Effector memory CD4-positive, alpha-beta T cell (primary cell): ENCODE measurements around the gene SCAP.
A peak's percentile ranks its signal among the peaks of the same experiment; 100 is the strongest.

Experiments
- DNase-seq, 3 donors: peaks; one replicate each; pipeline ENCODE4 v3.0.0-alpha.2; 2020
- H3K27ac ChIP-seq: 2 replicates; pipeline ENCODE4 v1.7.0; 2013; ENCODE audit warnings: mild to moderate bottlenecking, low read length, moderate library complexity; ENCODE audit not compliant: insufficient read depth, poor library complexity, severe bottlenecking
- H3K27me3 ChIP-seq: replicated peaks from 2 replicates; pipeline ENCODE4 v1.7.0; 2013; ENCODE audit warnings: mild to moderate bottlenecking, low read length; ENCODE audit not compliant: insufficient read depth, control insufficient read depth, poor library complexity, severe bottlenecking
- H3K36me3 ChIP-seq: 2 replicates; pipeline ENCODE4 v1.7.0; 2013; ENCODE audit warnings: mild to moderate bottlenecking, low read length, moderate library complexity; ENCODE audit not compliant: control insufficient read depth, insufficient read depth
- H3K4me1 ChIP-seq: 2 replicates; pipeline ENCODE4 v1.7.0; 2013; ENCODE audit warnings: low read length, mild to moderate bottlenecking; ENCODE audit not compliant: control insufficient read depth, insufficient read depth, poor library complexity, severe bottlenecking
- H3K4me3 ChIP-seq: 2 replicates; pipeline ENCODE4 v1.7.0; 2013; ENCODE audit warnings: low read length, low read depth, mild to moderate bottlenecking; ENCODE audit not compliant: insufficient read depth, poor library complexity, severe bottlenecking
- H3K9me3 ChIP-seq: 2 replicates; pipeline ENCODE4 v1.7.0; 2013; ENCODE audit warnings: mild to moderate bottlenecking, low read length, moderate library complexity; ENCODE audit not compliant: control insufficient read depth

The SCAP gene

DNA sequence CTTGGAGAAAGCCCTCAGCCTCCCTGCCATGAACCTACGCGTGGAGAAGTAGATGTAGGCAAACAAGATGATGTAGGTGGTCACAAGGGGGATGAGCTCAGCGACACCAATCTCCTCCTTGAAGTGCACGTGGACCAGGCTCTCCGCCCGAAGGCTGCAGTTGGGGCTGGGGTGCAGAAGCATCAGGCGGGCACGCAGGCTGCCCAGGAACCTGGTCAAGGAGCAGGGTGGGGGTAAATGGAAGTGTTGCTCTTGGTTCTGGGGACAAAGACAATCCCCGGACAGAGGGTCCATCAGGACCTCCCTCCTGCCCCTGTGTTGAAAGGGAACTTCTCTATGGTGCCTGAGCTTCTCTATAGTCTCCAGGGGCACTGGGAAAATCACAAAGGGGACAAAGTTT is 49.8 kb downstream of the SCAP start:
- Histone ChIP-seq H3K27ac (no peak overlapping the region), H3K27me3 (no peaks in the 10 kb centered on the region), H3K36me3 (peaks cover 35% of the 10 kb centered on the region), H3K4me3 (no peak overlapping the region), H3K9me3 (no peaks in the 10 kb centered on the region), H3K4me1 (peaks cover 7% of the 10 kb centered on the region)
- DNase-seq = no peak

GRCh38 chr3:47425383-47425778 is 50.4 kb downstream of the SCAP start:
- no peak overlapping the region for H3K4me3 ChIP-seq
- no peaks in the 10 kb centered on the region for H3K9me3 ChIP-seq
- peaks cover 37% of the 10 kb centered on the region for H3K36me3 ChIP-seq
- no peak for DNase-seq
- H3K4me1 ChIP-seq = peaks cover 11% of the 10 kb centered on the region
- H3K27ac ChIP-seq = no peak overlapping the region
- H3K27me3 ChIP-seq = no peaks in the 10 kb centered on the region

DNA sequence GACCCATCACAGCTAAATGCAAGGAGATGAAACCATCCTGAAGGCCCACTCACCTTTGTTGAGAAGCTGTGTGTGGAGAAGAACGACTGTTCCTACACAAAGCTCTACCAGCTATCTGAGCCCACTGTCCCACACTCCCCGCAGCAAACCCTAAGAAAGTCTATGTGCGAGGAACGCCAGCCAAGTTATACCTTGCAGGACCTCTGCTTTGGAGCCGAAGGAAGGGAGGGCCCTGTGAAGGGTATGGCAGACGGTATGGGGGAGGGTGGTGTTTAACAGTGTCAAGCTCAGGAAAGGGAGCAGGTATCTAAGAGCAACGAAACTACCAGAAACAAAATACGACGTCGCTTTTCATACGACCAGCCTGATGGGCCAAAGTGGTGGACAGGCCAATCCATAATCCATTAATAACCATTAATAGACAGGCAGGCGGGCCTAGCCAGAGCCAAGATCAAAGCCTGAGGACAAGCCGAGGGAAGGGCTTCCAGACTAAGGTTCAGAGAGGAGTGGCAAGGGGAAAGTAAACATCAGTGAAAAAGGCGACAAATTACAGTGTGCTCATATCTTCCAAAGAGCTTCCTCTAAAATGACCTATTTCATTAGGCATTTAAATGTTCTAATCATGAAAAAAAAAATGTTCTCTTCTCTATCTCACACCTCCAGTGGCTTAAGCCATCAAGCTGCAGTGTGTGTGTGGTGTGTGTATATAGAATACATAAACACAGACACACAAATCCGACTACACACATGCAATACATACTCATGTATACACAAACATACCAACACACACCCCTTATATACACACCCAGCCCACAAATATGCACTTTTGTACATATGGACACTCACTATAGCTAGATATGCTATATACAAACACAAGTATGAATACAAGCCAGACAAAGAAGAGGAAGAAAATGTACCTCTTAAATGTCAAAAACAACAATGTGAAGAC is 51.0 kb downstream of the SCAP start:
- DNase-seq = no peak
- no peaks in the 10 kb centered on the region for H3K9me3 ChIP-seq
- no peaks in the 10 kb centered on the region for H3K27me3 ChIP-seq
- H3K4me3 ChIP-seq = no peak overlapping the region
- H3K36me3 ChIP-seq = peaks cover 44% of the 10 kb centered on the region
- no peak overlapping the region for H3K27ac ChIP-seq
- H3K4me1 ChIP-seq = peaks cover 11% of the 10 kb centered on the region

DNA sequence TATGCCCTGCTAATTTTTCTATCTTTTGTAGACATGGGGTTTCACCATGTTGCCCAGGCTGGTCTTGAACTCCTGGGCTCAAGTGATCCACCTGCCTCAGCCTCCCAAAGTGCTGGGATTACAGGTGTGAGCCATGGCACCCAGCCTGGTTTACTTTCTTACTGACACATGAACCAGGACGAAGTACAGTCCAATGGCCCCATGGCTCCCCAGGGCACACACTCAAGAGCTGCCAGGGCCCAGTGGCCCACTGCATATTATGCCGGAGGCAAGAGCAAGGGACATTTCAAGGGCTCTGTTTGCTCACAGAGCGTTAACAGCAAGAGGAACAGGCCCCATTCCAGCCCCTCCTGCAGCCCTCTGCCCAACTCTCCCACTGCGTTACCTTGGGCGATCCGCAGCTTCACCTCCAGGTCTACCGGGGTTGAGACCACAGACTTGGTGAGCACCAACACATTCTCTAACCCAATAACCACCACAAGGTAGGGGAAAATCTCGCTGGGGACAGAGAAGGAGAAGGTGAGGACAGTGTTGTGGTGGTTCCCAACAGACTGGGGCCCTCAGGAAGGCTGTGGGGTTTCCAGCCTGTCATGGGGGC is 52.1 kb downstream of the SCAP start:
- no peak for DNase-seq
- peaks cover 11% of the 10 kb centered on the region for H3K4me1 ChIP-seq
- H3K36me3 ChIP-seq = peaks cover 54% of the 10 kb centered on the region

DNA sequence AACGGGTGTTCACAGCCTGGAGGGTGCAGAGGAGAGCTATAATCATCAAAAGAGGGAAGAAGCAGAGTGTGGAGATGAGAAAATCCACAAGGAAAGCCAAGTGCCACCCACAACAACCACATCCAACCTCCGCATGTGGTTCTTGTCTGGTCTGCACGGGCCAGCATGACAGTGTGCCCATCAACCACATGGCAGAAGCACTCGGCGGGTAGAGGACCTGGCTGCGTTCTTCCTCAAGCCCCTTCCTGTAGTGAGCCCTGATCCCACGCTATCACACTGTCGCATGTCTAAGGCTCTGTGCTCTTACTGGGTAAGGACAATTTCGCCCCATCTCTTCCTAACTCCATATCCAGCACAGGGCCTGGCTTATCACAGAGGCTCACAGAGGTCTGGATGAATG is 53.0 kb downstream of the SCAP start:
- H3K4me3 ChIP-seq = no peak overlapping the region
- H3K4me1 ChIP-seq = peaks cover 11% of the 10 kb centered on the region
- no peaks in the 10 kb centered on the region for H3K27me3 ChIP-seq
- peaks cover 49% of the 10 kb centered on the region for H3K36me3 ChIP-seq
- no peak overlapping the region for H3K27ac ChIP-seq
- no peak for DNase-seq
- no peaks in the 10 kb centered on the region for H3K9me3 ChIP-seq

More for the DNA sequence above, 52.1 kb downstream of the SCAP start:
- no peaks in the 10 kb centered on the region for H3K9me3 ChIP-seq
- no peak overlapping the region for H3K4me3 ChIP-seq
- no peaks in the 10 kb centered on the region for H3K27me3 ChIP-seq
- H3K27ac ChIP-seq = no peak overlapping the region

DNA sequence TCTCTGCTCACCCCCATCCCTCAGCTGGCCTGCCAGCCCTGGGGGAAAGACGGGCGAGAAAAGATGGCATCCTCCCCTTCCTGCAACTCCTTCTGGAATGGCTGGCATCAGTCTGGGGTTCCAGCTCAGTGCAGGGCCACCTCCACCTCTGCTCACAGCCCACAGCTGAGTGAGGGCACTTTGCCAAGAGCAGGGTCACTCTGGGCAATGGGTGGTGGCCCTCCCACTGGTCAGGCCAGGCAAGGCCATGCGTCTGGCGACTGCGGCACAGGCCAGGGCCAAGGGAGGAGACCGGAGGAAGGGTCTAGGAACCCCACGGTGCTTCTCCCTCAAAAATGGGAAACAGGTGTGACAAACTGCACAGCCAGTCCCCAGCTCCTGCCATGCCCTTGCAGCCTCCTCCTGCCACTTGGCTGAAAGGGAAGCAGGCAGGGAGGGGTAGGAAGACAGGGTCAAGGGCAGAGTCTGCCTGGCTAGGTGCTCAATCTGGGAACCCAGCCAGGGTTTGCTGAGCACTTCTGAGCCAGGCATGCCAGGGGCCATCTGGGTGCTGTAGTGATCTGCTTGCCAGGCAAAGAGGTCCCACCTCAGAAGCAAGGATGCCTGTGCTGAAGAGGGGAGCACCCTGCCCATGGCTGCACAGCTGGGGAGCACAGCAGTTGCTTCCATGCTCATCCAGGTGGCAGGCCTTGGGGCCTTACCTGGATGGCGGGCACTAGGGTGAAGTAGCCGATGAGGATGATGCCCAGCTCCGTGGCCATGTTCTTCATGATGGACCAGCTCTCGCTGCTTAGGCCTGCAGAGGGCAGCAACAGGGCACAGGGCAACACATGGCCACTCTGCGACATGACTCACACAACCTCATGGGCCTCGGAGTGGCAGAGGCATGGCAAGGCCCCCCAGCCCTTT is 53.7 kb downstream of the SCAP start:
- Histone ChIP-seq H3K4me1 (peaks cover 11% of the 10 kb centered on the region), H3K36me3 (peaks cover 49% of the 10 kb centered on the region), H3K27me3 (no peaks in the 10 kb centered on the region), H3K9me3 (no peaks in the 10 kb centered on the region), H3K4me3 (peak overlapping the region; percentile 6), H3K27ac (peak overlapping the region; percentile 74)
- DNase-seq = no peak

- H3K36me3 ChIP-seq = peaks cover 47% of the 10 kb centered on the region
Measured at GRCh38 chr3:47420511-47421484, 54.9 kb downstream of the SCAP start.

DNA sequence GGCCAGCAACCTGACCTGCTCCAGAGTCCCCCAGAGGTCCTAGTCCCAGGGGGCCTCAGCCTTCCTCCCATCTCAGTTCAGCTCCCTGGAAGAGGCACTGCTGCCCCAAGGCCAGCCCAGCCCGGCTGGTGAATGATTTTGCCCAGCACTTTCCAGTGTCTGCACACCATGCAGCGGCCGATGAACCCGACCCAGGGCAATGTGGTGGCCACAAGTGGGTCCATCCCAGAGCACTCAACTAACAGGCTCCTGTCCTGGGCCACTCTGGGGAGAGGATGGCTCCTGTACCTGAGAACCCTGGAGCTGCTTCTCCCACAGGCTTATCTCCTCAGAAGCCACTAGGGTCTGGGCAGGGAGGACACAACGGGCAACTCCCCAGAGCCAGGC is 55.7 kb downstream of the SCAP start:
- DNase-seq = no peak
- H3K36me3 ChIP-seq = peaks cover 47% of the 10 kb centered on the region
- no peak overlapping the region for H3K4me3 ChIP-seq

More at GRCh38 chr3:47420511-47421484, 54.9 kb downstream of the SCAP start:
- peak overlapping the region; percentile 74 for H3K27ac ChIP-seq
- peak overlapping the region; percentile 6 for H3K4me3 ChIP-seq
- peaks cover 11% of the 10 kb centered on the region for H3K4me1 ChIP-seq
- DNase-seq = peak; percentile 70 to 79 (median 74)
- no peaks in the 10 kb centered on the region for H3K27me3 ChIP-seq
- H3K9me3 ChIP-seq = no peaks in the 10 kb centered on the region

More for the DNA sequence above, 55.7 kb downstream of the SCAP start:
- Histone ChIP-seq H3K4me1 (peaks cover 11% of the 10 kb centered on the region), H3K27me3 (no peaks in the 10 kb centered on the region), H3K27ac (no peak overlapping the region), H3K9me3 (no peaks in the 10 kb centered on the region)
